HepG2 (cell line): ENCODE measurements around the gene SLC23A2. TPM values are rescaled to one million over a fixed set of nuclear protein-coding genes. Genes with fewer than 3 reads are reported as not detected.

Experiments used
- AKAP8 ChIP-seq: sonication (generic); formaldehyde crosslinking; IDR thresholded peaks from 2 replicates; pipeline ENCODE4 v1.5.1; 2020; ENCODE audit warnings: mild to moderate bottlenecking, missing genetic modification reagents
- HOXD1 ChIP-seq: sonication (generic); formaldehyde crosslinking; IDR thresholded peaks from 2 replicates; pipeline ENCODE4 v1.5.0; 2020; ENCODE audit warnings: missing genetic modification reagents
- SALL2 ChIP-seq: sonication (generic); formaldehyde crosslinking; IDR thresholded peaks from 2 replicates; pipeline ENCODE4 v1.8.1; 2023; ENCODE audit warnings: mild to moderate bottlenecking, missing genetic modification reagents, inconsistent platforms
- SCMH1 ChIP-seq: sonication (generic); formaldehyde crosslinking; IDR thresholded peaks from 2 replicates; pipeline ENCODE4 v1.9.0; 2021; ENCODE audit warnings: missing genetic modification reagents, mild to moderate bottlenecking, borderline replicate concordance
- ZBTB2 ChIP-seq: sonication (generic); formaldehyde crosslinking; IDR thresholded peaks from 2 replicates; pipeline ENCODE4 v1.8.0; 2022; ENCODE audit warnings: low read depth, missing genetic modification reagents
- ZNF501 ChIP-seq: sonication (generic); formaldehyde crosslinking; IDR thresholded peaks from 2 replicates; pipeline ENCODE4 v1.5.1; 2020; ENCODE audit warnings: mild to moderate bottlenecking, moderate library complexity, missing genetic modification reagents
- ZNF576 ChIP-seq: sonication (generic); formaldehyde crosslinking; IDR thresholded peaks from 2 replicates; pipeline ENCODE4 v1.4.0; 2020; ENCODE audit warnings: mild to moderate bottlenecking, missing genetic modification reagents
- polyA plus RNA-seq, 8 experiments: library from polyadenylated mRNA; depleted of rRNA in 3 of 8; stranded (reverse) in 7 of 8; unstranded in 1 of 8; fragments of >200 nt; fragmentation: Illumina TruSeq in 4 of 8; extraction: Trizol in 4 of 8; gene quantifications; 2 replicates each; pipeline versions ENCODE4 v1.2.1 to v1.2.3, GENCODE V29; 2011 to 2016; ENCODE audit warnings: low read depth in 4 of 8, missing spikeins in 1 of 8, mixed read lengths in 1 of 8; ENCODE audit not compliant: insufficient read depth in 1 of 8
- total RNA-seq, 5 experiments: library from RNA; depleted of rRNA; stranded (reverse); fragments of >200 nt; fragmentation: Illumina TruSeq; extraction: Trizol; gene quantifications; 2 replicates each; pipeline ENCODE4 v1.2.3, GENCODE V29; 2016; ENCODE audit warnings: low read depth in 1 of 5
- TF ChIP-seq, protein P1 (sequence below): sonication (generic); formaldehyde crosslinking; IDR thresholded peaks from 2 replicates; pipeline ENCODE4 v1.4.0; 2020; ENCODE audit warnings: mild to moderate bottlenecking, missing genetic modification reagents
- TF ChIP-seq, protein P2 (sequence below): sonication (generic); formaldehyde crosslinking; IDR thresholded peaks from 2 replicates; pipeline ENCODE4 v1.5.0; 2020; ENCODE audit warnings: mild to moderate bottlenecking, missing genetic modification reagents, moderate library complexity
- TF ChIP-seq, protein P3 (sequence below): sonication (generic); formaldehyde crosslinking; IDR thresholded peaks from 2 replicates; pipeline ENCODE4 v1.4.0; 2020; ENCODE audit warnings: missing genetic modification reagents
- TF ChIP-seq, protein P4 (sequence below): sonication (generic); formaldehyde crosslinking; IDR thresholded peaks from 2 replicates; pipeline ENCODE4 v1.5.0; 2020; ENCODE audit warnings: missing genetic modification reagents
- TF ChIP-seq, protein P5 (sequence below): sonication (generic); formaldehyde crosslinking; IDR thresholded peaks from 2 replicates; pipeline ENCODE4 v1.5.0; 2020; ENCODE audit warnings: missing genetic modification reagents
- TF ChIP-seq, protein P6 (sequence below): sonication (generic); formaldehyde crosslinking; IDR thresholded peaks from 2 replicates; pipeline ENCODE4 v1.4.0; 2020; ENCODE audit warnings: mild to moderate bottlenecking, missing genetic modification reagents

The SLC23A2 gene
- total and polyA plus RNA-seq, 2 of the 13 experiments (the other 11 are each of a cell fraction or from before 2014, with no cell fraction given), result 42.2 to 51.2 TPM

DNA sequence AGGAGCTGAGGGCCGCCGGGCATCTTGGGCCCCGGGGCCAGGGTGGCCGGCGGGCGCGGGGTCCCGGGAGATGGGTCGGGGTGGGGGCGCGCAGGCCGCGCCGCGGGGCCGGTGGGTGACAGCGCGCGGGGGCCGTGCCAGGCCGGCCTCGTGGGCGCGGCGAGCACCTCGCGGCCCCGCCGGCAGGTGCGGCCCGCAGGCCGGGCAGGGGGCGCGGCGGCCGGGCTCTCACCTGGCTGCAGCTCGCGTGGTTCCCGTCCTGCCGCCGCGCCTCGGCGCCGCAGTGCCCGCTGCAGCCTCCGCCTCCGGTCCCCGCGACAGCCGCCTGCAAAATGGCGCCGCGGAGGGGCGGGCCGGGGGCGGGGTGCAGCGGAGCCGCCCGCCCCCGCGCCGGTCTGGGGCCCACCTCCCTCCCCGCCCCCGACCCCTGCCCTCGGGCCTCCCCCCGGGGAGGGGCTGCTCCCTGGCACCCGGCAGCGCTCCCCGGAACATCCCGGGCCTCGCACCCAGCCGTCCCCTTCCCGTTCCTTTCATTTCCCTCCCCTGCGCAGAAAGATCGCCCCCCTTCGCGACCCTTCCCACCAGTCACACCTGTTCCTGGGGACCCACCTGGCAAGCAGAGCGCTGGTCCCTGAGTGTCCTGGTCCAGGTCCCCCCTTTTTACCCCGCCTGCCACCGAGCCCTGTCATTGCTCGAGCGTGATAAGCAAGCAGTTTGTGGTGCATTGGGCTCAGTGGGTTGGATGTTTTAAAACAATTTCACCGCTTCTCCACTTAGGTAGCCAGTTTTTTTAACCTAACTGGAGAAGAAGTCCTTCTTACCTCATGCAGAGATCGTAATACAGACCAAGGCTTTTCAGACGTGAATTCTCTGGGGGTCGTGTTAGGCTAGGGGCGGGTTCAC is at the start of gene SLC23A2 (continued):
- TF ChIP-seq, protein P1, sequence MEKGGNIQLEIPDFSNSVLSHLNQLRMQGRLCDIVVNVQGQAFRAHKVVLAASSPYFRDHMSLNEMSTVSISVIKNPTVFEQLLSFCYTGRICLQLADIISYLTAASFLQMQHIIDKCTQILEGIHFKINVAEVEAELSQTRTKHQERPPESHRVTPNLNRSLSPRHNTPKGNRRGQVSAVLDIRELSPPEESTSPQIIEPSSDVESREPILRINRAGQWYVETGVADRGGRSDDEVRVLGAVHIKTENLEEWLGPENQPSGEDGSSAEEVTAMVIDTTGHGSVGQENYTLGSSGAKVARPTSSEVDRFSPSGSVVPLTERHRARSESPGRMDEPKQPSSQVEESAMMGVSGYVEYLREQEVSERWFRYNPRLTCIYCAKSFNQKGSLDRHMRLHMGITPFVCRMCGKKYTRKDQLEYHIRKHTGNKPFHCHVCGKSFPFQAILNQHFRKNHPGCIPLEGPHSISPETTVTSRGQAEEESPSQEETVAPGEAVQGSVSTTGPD, result no peak
- TF ChIP-seq, protein P2, sequence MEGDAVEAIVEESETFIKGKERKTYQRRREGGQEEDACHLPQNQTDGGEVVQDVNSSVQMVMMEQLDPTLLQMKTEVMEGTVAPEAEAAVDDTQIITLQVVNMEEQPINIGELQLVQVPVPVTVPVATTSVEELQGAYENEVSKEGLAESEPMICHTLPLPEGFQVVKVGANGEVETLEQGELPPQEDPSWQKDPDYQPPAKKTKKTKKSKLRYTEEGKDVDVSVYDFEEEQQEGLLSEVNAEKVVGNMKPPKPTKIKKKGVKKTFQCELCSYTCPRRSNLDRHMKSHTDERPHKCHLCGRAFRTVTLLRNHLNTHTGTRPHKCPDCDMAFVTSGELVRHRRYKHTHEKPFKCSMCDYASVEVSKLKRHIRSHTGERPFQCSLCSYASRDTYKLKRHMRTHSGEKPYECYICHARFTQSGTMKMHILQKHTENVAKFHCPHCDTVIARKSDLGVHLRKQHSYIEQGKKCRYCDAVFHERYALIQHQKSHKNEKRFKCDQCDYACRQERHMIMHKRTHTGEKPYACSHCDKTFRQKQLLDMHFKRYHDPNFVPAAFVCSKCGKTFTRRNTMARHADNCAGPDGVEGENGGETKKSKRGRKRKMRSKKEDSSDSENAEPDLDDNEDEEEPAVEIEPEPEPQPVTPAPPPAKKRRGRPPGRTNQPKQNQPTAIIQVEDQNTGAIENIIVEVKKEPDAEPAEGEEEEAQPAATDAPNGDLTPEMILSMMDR (CRISPR knock-in tag), result 0 out of 2 replicates have a peak, but pooled peaks have one; percentile 17
- TF ChIP-seq ZNF576 (no peak), HOXD1 (peak; percentile 26; the same call in 1 of the 2 replicates), SALL2 (peak; percentile 39; the same call in 1 of the 2 replicates), AKAP8 (CRISPR knock-in tag) (no peak), SCMH1 (CRISPR knock-in tag) (no peak), ZBTB2 (CRISPR knock-in tag) (peak; percentile 61), ZNF501 (CRISPR knock-in tag) (peak; percentile 79)
- TF ChIP-seq, protein P3, sequence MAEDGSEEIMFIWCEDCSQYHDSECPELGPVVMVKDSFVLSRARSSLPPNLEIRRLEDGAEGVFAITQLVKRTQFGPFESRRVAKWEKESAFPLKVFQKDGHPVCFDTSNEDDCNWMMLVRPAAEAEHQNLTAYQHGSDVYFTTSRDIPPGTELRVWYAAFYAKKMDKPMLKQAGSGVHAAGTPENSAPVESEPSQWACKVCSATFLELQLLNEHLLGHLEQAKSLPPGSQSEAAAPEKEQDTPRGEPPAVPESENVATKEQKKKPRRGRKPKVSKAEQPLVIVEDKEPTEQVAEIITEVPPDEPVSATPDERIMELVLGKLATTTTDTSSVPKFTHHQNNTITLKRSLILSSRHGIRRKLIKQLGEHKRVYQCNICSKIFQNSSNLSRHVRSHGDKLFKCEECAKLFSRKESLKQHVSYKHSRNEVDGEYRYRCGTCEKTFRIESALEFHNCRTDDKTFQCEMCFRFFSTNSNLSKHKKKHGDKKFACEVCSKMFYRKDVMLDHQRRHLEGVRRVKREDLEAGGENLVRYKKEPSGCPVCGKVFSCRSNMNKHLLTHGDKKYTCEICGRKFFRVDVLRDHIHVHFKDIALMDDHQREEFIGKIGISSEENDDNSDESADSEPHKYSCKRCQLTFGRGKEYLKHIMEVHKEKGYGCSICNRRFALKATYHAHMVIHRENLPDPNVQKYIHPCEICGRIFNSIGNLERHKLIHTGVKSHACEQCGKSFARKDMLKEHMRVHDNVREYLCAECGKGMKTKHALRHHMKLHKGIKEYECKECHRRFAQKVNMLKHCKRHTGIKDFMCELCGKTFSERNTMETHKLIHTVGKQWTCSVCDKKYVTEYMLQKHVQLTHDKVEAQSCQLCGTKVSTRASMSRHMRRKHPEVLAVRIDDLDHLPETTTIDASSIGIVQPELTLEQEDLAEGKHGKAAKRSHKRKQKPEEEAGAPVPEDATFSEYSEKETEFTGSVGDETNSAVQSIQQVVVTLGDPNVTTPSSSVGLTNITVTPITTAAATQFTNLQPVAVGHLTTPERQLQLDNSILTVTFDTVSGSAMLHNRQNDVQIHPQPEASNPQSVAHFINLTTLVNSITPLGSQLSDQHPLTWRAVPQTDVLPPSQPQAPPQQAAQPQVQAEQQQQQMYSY, result no peak
- TF ChIP-seq, protein P4, sequence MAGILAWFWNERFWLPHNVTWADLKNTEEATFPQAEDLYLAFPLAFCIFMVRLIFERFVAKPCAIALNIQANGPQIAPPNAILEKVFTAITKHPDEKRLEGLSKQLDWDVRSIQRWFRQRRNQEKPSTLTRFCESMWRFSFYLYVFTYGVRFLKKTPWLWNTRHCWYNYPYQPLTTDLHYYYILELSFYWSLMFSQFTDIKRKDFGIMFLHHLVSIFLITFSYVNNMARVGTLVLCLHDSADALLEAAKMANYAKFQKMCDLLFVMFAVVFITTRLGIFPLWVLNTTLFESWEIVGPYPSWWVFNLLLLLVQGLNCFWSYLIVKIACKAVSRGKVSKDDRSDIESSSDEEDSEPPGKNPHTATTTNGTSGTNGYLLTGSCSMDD (CRISPR knock-in tag), result no peak
- TF ChIP-seq, protein P5, sequence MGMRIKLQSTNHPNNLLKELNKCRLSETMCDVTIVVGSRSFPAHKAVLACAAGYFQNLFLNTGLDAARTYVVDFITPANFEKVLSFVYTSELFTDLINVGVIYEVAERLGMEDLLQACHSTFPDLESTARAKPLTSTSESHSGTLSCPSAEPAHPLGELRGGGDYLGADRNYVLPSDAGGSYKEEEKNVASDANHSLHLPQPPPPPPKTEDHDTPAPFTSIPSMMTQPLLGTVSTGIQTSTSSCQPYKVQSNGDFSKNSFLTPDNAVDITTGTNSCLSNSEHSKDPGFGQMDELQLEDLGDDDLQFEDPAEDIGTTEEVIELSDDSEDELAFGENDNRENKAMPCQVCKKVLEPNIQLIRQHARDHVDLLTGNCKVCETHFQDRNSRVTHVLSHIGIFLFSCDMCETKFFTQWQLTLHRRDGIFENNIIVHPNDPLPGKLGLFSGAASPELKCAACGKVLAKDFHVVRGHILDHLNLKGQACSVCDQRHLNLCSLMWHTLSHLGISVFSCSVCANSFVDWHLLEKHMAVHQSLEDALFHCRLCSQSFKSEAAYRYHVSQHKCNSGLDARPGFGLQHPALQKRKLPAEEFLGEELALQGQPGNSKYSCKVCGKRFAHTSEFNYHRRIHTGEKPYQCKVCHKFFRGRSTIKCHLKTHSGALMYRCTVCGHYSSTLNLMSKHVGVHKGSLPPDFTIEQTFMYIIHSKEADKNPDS, result no peak
- TF ChIP-seq, protein P6, sequence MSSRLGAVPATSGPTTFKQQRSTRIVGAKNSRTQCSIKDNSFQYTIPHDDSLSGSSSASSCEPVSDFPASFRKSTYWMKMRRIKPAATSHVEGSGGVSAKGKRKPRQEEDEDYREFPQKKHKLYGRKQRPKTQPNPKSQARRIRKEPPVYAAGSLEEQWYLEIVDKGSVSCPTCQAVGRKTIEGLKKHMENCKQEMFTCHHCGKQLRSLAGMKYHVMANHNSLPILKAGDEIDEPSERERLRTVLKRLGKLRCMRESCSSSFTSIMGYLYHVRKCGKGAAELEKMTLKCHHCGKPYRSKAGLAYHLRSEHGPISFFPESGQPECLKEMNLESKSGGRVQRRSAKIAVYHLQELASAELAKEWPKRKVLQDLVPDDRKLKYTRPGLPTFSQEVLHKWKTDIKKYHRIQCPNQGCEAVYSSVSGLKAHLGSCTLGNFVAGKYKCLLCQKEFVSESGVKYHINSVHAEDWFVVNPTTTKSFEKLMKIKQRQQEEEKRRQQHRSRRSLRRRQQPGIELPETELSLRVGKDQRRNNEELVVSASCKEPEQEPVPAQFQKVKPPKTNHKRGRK (CRISPR knock-in tag), result no peak
